ENCODE measurements around the gene RGS6.

The RGS6 gene

DNA sequence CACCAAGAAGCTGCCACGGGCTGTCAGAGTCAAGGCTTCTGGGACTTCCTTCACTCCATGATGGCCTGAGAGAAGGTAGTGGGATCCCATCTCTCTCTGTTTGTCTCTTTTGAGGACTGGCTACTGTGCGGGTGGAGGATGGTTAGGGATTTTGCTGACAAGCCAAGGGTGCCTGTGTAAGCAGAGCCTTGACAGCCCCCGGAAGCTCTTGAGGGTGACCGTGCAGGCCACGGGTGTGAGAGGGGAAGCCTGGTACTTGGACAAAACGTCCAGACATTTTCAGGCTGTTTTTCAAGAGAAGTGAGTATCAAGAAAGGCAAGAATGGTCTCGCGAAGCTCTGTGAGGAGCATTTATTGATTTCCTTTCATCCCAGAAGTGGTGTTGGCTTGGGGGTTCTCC lies 609.3 kb downstream of the RGS6 start:
- Histone ChIP-seq H3K27me3 (replicated peaks) (no peaks in the 10 kb centered on the region), H3K27ac (no peak overlapping the region), H3K36me3 (replicated peaks) (no peaks in the 10 kb centered on the region), H3K4me3 (ENCODE audit: low read depth, low read length) (no peak overlapping the region)
- TF ChIP-seq, protein P1, sequence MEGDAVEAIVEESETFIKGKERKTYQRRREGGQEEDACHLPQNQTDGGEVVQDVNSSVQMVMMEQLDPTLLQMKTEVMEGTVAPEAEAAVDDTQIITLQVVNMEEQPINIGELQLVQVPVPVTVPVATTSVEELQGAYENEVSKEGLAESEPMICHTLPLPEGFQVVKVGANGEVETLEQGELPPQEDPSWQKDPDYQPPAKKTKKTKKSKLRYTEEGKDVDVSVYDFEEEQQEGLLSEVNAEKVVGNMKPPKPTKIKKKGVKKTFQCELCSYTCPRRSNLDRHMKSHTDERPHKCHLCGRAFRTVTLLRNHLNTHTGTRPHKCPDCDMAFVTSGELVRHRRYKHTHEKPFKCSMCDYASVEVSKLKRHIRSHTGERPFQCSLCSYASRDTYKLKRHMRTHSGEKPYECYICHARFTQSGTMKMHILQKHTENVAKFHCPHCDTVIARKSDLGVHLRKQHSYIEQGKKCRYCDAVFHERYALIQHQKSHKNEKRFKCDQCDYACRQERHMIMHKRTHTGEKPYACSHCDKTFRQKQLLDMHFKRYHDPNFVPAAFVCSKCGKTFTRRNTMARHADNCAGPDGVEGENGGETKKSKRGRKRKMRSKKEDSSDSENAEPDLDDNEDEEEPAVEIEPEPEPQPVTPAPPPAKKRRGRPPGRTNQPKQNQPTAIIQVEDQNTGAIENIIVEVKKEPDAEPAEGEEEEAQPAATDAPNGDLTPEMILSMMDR (IDR thresholded peaks at IDR 0.05; ENCODE audit: low read depth, low read length, missing control alignments), result no peak
- in situ Hi-C loops (cut with HindIII; ENCODE audit: low pct_ligation_motif_present, low sequenced_read_pairs), result no loop called here
- DNase-seq, result no peak

DNA sequence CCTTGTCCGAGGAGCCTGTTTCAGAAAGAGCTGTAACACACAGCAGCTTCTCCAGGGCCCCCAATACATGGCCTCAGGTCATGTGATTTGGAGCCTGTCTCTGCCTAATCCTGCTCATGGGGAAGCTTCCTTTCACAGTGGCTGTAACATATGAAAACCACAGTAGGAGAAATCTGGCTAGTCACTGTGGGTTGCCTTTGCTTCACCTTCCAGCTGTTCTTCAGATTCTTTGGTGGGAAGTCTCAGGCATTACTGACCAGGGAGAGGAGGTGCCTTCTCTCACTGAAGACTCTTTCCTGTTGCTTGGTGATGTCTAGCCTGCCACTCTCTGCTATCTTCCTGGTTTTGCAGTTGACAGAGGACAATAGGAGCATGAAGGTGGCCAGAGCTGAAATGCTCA lies 611.1 kb downstream of the RGS6 start:
- TF ChIP-seq, protein P1 (IDR thresholded peaks at IDR 0.05; ENCODE audit: low read depth, low read length, missing control alignments), result no peak
- Histone ChIP-seq H3K27me3 (replicated peaks) (no peaks in the 10 kb centered on the region), H3K4me3 (ENCODE audit: low read depth, low read length) (no peak overlapping the region), H3K27ac (no peak overlapping the region), H3K36me3 (replicated peaks) (no peaks in the 10 kb centered on the region)
- DNase-seq, result no peak
- in situ Hi-C loops (cut with HindIII; ENCODE audit: low pct_ligation_motif_present, low sequenced_read_pairs), result no loop called here

DNA sequence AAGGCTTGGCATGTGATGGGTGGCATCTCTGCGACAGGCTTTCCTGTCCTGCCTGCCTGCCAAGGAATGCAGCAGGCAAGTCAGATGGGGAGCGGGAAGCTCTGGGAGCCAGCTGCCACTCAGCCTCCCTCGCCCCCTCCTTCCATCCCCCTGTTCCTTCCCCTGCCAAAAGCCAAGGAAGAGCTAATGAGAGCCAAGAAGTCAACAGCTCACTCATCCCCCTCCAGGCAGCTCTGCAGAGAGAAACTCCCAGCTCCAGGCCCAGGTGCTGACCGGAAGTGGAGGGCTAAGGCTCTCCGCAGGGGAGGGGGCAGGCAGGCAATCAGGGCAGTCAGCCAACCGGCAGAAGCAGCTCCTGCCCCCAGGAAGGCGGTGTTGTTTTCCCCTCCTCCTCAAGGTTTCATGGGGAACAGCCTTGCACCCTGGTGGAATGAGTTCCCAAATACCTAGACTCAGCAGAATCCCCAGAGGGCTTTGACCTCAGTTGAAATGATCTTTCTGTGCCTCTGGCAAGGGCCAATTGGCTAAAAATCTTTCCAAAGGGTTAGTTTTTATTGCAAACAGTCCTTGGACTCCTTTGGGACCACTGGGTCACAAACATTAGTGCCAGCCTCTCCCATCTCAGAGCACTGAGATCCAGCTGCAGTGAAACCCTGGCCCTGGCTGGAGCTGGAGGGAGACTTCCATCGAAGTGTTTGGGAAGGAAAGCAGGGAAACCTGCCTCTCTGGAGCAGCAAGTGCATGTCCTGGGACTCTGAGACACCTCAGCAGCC lies 612.6 kb downstream of the RGS6 start:
- TF ChIP-seq, protein P1 (IDR thresholded peaks at IDR 0.05; ENCODE audit: low read depth, low read length, missing control alignments), result no peak
- Histone ChIP-seq H3K36me3 (replicated peaks) (no peaks in the 10 kb centered on the region), H3K27me3 (replicated peaks) (no peaks in the 10 kb centered on the region), H3K27ac (no peak overlapping the region), H3K4me3 (ENCODE audit: low read depth, low read length) (no peak overlapping the region)
- DNase-seq, result no peak
- in situ Hi-C loops (cut with HindIII; ENCODE audit: low pct_ligation_motif_present, low sequenced_read_pairs), result no loop called here

DNA sequence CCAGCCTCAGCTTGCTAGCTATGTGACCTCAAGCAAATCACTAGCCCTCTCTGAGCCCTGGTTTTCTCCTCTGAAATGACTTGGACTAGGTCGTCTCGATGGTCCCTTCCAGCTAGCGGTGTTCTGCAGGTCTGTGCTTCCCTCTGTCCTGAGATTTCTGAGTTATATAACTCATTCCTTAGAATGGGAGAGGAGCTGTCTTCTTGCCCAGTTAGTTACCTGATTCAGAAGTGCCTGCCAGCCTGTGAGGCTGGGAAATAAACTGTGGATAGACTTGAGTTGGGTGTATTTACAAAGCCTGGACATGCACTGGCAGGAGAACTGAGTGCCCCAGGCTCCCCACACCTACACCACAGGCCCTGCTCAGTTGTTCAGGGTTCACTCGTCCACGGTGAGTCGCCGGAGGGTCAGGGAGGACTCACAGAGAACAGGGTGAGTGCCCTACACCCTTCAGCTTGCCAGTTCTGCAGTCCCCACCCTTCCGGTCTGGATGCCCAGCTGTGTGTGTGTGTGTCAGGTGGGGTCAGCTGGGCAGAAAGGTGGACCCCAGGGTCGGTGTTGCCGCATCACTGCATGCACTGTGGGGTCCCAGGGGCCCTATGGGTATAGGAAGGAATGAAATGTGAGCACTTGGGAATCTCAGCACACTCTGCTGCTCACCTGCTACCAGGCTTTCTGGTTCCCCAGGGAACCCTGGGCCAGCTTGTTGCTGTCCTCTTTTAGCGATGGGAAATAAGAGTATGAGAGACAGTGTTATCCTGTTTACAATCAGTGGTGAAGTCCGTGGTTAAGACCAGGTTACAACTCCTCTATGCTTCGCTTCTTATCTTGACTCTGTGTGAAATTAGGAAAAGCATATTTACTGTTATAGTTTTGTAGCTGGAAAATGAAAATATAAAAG lies 613.4 kb downstream of the RGS6 start:
- no peaks in the 10 kb centered on the region for H3K36me3 ChIP-seq (replicated peaks)
- no peak overlapping the region for H3K4me3 ChIP-seq (ENCODE audit: low read depth, low read length)
- TF ChIP-seq, protein P1 (IDR thresholded peaks at IDR 0.05; ENCODE audit: low read depth, low read length, missing control alignments), result no peak
- no peak for DNase-seq
- in situ Hi-C loops (cut with HindIII; ENCODE audit: low pct_ligation_motif_present, low sequenced_read_pairs), result no loop called here
- no peaks in the 10 kb centered on the region for H3K27me3 ChIP-seq (replicated peaks)
- H3K27ac ChIP-seq, result no peak overlapping the region

DNA sequence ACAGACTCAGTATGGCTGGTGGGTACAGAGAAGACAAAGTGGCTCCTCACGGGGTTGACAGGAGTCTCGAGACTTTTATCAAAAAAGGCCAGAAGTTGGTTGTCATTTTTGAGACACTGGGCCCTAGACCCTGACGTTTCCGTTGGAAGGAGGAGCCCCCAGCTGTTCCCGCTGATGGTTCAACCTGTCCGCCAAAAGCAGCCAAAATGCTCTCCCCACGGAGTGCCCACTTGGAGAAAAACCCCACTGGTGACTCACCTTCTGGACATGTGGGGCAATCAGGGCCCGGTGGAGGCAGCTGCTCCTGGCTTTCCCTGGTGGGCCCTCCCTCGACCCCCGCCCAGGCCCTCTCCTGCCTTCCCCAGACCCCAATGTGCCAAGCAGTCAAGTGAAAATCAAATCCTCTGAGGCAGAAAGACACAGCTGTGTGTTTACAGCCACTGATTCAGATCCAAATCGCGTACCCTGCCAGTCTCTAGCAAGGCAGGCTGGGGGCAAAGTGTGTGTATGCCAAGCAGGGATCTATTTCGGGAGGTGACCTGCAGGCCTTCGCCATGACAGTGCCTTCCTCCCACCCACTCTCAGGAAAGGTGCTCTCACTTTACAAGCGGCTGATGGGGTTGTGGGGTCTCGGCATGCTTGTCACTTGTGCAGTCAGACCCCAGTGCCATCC lies 614.3 kb downstream of the RGS6 start:
- Histone ChIP-seq H3K4me3 (ENCODE audit: low read depth, low read length) (no peak overlapping the region), H3K36me3 (replicated peaks) (no peaks in the 10 kb centered on the region), H3K27me3 (replicated peaks) (no peaks in the 10 kb centered on the region), H3K27ac (no peak overlapping the region)
- DNase-seq, result no peak
- TF ChIP-seq, protein P1 (IDR thresholded peaks at IDR 0.05; ENCODE audit: low read depth, low read length, missing control alignments), result no peak
- in situ Hi-C loops (cut with HindIII; ENCODE audit: low pct_ligation_motif_present, low sequenced_read_pairs), result no loop called here

Data from brain microvascular endothelial cell (primary cell).